Endothelial cell of umbilical vein (primary cell): Measurements from ENCODE around the gene PSMB9. TPM values are rescaled to one million over a fixed set of nuclear protein-coding genes. Genes with fewer than 3 reads are reported as not detected.
"Not testable (repeated sequence)": the region's sequence is repeated elsewhere in the genome, so short reads cannot be mapped to it uniquely, and the experiment has no call there.

ENCODE experiments used
- BruUV-seq: library from RNA; stranded (reverse); fragments of 400-500 nt; replicated peaks from 2 replicates; lab custom pipeline; 2021; lab: Mats Ljungman, UMichigan
- CTCF ChIA-PET: fragments of 300-600, 350-600 bp; sonication (Branson Sonifier 250); formaldehyde crosslinking; loops from one replicate; lab custom pipeline; 2021; ENCODE audit warnings: antibody characterized with exemption, inconsistent platforms; lab: Charles Lee
- POLR2A ChIA-PET: fragments of 300-600, 350-600 bp; sonication (Branson Sonifier 250); formaldehyde crosslinking; loops from one replicate; lab custom pipeline; 2021; ENCODE audit warnings: antibody characterized with exemption, inconsistent platforms; lab: Charles Lee
- DNase-seq: peaks from one replicate; pipeline ENCODE4 v3.0.0-alpha.2; 2011; ENCODE audit warnings: low read depth, low spot score
- FAIRE-seq: peaks from 2 replicates; lab custom pipeline; 2011; peaks lifted over from hg19 to GRCh38; lab: Jason Lieb, UNC
- H2AFZ ChIP-seq: 2 replicates; pipeline ENCODE4 v1.6.0; 2012; ENCODE audit warnings: low read depth, low read length, control low read depth, inconsistent platforms
- H3K27ac ChIP-seq: 2 replicates; pipeline ENCODE4 v1.5.1; 2011; ENCODE audit warnings: low read depth, mild to moderate bottlenecking, control low read depth, low read length, moderate library complexity; ENCODE audit not compliant: insufficient read depth
- H3K27me3 ChIP-seq, 2 experiments: 2 replicates each; pipeline versions ENCODE4 v1.6.0 to v1.6.1; 2011; ENCODE audit warnings: low read length in 2 of 2, mixed read lengths in 1 of 2; ENCODE audit not compliant: control insufficient read depth in 2 of 2, insufficient read depth in 2 of 2
- H3K36me3 ChIP-seq, 2 experiments: 2 replicates in 1 of 2; 3 replicates in 1 of 2; pipeline ENCODE4 v1.5.1; 2011; ENCODE audit warnings: low read length in 2 of 2, mild to moderate bottlenecking in 1 of 2, moderate library complexity in 1 of 2; ENCODE audit not compliant: control insufficient read depth in 2 of 2, insufficient read depth in 2 of 2; ENCODE audit errors: extremely low read depth in 1 of 2
- H3K4me1 ChIP-seq: 3 replicates; pipeline ENCODE4 v1.5.1; 2011; ENCODE audit warnings: mild to moderate bottlenecking, low read length; ENCODE audit not compliant: control insufficient read depth, insufficient read depth; ENCODE audit errors: extremely low read depth
- H3K4me2 ChIP-seq: 2 replicates; pipeline ENCODE4 v1.6.1; 2011; ENCODE audit warnings: low read length, control low read depth, mixed read lengths; ENCODE audit not compliant: insufficient read depth
- H3K4me3 ChIP-seq, 3 experiments: fragments of 200-600 bp in 1 of 3; sonication (generic), shearing (Covaris generic) in 1 of 3; replicated peaks in 1 of 3; 2 replicates each; pipeline ENCODE4 v1.5.1; 2011 to 2016; ENCODE audit warnings: control low read depth in 3 of 3, low read length in 3 of 3, mild to moderate bottlenecking in 2 of 3, inconsistent platforms in 1 of 3, low read depth in 1 of 3, moderate library complexity in 1 of 3; ENCODE audit not compliant: insufficient read depth in 1 of 3
- H3K79me2 ChIP-seq: 2 replicates; pipeline ENCODE4 v1.6.0; 2012; ENCODE audit warnings: low read length, inconsistent platforms; ENCODE audit not compliant: control insufficient read depth, insufficient read depth
- H3K9ac ChIP-seq: replicated peaks from 2 replicates; pipeline ENCODE3; 2011; ENCODE audit warnings: low read length, control low read depth; ENCODE audit not compliant: insufficient read depth; ENCODE audit errors: extremely low read depth
- H3K9me1 ChIP-seq: replicated peaks from 3 replicates; pipeline ENCODE4 v1.6.0; 2011; ENCODE audit warnings: mild to moderate bottlenecking, low read length; ENCODE audit not compliant: control insufficient read depth, insufficient read depth; ENCODE audit errors: extremely low read depth
- H3K9me3 ChIP-seq: replicated peaks from 2 replicates; pipeline ENCODE4 v1.5.1; 2012; ENCODE audit warnings: low read length, inconsistent platforms; ENCODE audit not compliant: control insufficient read depth, insufficient read depth
- H4K20me1 ChIP-seq: replicated peaks from 2 replicates; pipeline ENCODE3; 2011; ENCODE audit warnings: mild to moderate bottlenecking, low read length; ENCODE audit not compliant: control insufficient read depth, insufficient read depth; ENCODE audit errors: extremely low read depth
- EZH2 ChIP-seq: IDR thresholded peaks from 2 replicates; pipeline ENCODE4 v1.6.1; 2012; ENCODE audit warnings: borderline replicate concordance, low read depth, mild to moderate bottlenecking, moderate library complexity, low read length, inconsistent platforms; ENCODE audit not compliant: severe bottlenecking
- GATA2 ChIP-seq: IDR thresholded peaks from 2 replicates; pipeline ENCODE4 v1.7.0; 2011; ENCODE audit warnings: low read depth, mild to moderate bottlenecking, moderate library complexity, mixed read lengths, low read length; ENCODE audit not compliant: insufficient read length, insufficient read depth
- MYC ChIP-seq: IDR thresholded peaks from one replicate; pipeline ENCODE4 v1.6.1; 2011; ENCODE audit warnings: mild to moderate bottlenecking, low read depth, low read length
- dilution Hi-C: fragments of 300-500 bp; cut with MboI; formaldehyde crosslinking; loops from one replicate; pipeline ENCODE4 v1.15.0; 2019; ENCODE audit warnings: low sequenced_read_pairs; ENCODE audit not compliant: extremely low pct_ligation_motif_present
- intact Hi-C: fragments of 100-400 bp; cut with micrococcal nuclease; formaldehyde crosslinking; loops from one replicate; pipeline ENCODE4 v1.10.0; 2022
- polyA plus RNA-seq, 4 experiments: library from polyadenylated mRNA; depleted of rRNA in 3 of 4; stranded (reverse) in 3 of 4; unstranded in 1 of 4; fragments of >200 nt; gene quantifications; 2 replicates each; pipeline versions ENCODE4 v1.2.1 to v1.2.3, GENCODE V29; 2011 to 2012; ENCODE audit warnings: missing spikeins in 1 of 4
- total RNA-seq: library from RNA; stranded (reverse); gene quantifications from 2 replicates; pipeline ENCODE4 v1.2.3, GENCODE V29; 2021
- TF ChIP-seq, protein P1 (sequence below), 2 donors: IDR thresholded peaks; 1 replicate in 1 of 2; 2 replicates in 1 of 2; pipeline ENCODE4 v1.5.1; 2011; ENCODE audit warnings: low read length in 2 of 2, mild to moderate bottlenecking in 2 of 2, moderate library complexity in 2 of 2, control low read depth in 1 of 2, inconsistent platforms in 1 of 2, low read depth in 1 of 2; ENCODE audit not compliant: insufficient read depth in 1 of 2; ENCODE audit errors: extremely low read depth in 1 of 2

Gene PSMB9
- total and polyA plus RNA-seq, 2 donors (not counting 3 experiments of a cell fraction or from before 2014, with no cell fraction given), result 6.3 TPM

DNA sequence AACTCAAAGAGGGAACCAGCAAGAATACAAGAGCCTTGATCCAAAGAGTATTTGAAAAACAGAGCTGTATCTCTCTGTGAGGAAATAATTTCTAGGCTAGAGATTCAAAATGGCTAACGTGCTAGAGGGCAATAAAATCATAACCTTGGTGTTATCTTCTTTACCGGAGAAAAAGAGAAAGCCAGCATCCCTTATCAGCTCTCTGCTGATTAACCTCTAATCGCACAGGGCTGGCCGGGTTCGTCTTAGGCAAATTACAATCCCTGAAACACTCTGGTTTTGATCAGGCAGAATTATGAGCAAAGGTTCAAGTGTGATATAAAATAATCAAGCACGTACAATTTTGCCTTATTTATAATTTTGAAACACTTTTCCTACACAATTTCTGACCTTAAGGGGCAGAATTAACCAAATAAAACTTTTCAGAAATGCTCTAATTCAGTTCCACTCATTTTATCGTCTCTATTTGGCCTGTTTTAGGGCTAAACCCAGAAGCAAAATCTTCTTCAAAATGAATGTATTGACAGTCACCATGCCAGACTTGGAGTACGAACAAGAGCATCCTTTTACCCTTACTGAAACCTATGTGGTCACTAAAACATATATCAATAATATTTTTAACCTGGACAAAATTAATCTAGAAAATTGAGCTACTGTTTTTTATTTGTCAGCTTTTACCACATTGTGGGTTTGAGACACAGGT is 13.7 kb downstream of the PSMB9 start:
- Histone ChIP-seq H4K20me1 (no peaks in the 10 kb centered on the region), H3K4me1 (no peaks in the 10 kb centered on the region), H3K9me3 (no peaks in the 10 kb centered on the region), H2AFZ (no peak overlapping the region), H3K4me2 (no peak overlapping the region), H3K9ac (no peak overlapping the region), H3K27ac (no peak overlapping the region), H3K9me1 (no peaks in the 10 kb centered on the region), H3K27me3 (peaks cover 33 to 58% of the 10 kb centered on the region in 2 experiments), H3K79me2 (no peaks in the 10 kb centered on the region), H3K4me3 (no peak overlapping the region), H3K36me3 (no peaks in the 10 kb centered on the region)
- intact Hi-C loops, result loop anchor here (1.0 to 10.0 kb wide), 7 partner anchors 29 to 453 kb away; partner anchors contain the start of gene TAP2
- BruUV-seq, result no TSS peak
- POLR2A ChIA-PET, result interaction anchor here (0.8 to 1.1 kb wide), 3 partner anchors 29 to 117 kb away, joined by 4 to 8 read pairs (median 4); partner anchors contain the start of gene TAP2
- no peak for FAIRE-seq
- no peak for DNase-seq
- CTCF ChIA-PET, result interaction anchor here (0.5 to 6.1 kb wide), 82 partner anchors 11 to 916 kb away, joined by 3 to 397 read pairs (median 5); partner anchors contain the start of genes DXO, HLA-DMA, HLA-DPB1 and PSMB8
- peak; percentile 26 for TF ChIP-seq EZH2
- TF ChIP-seq GATA2, result no peak
- dilution Hi-C loops, result no loop called here

DNA sequence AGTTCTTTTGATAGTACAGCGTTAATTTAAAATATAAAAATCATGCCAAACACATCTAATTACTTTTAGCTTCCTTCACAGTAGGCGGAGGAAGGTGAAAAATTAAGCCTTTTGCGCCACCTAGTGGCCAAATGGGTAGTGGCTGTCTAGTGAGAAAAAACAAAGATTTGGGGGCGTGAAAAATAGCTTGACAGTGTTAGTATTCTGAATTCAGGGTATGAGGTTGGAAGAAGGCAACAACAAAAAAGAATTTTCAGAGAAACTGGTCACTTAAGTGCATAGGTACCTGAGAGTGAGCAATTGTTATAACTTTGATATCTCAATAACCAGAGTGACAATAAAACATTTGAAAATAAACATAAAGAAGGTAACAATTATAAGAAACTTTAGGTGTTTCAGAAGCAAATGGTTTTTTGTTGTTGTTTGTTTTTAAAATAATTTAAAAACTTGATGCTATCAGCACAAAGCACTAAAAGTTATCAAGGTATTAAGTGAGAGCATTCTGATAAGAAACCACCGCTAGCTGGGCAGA is 14.3 kb downstream of the PSMB9 start:
- H3K4me3 ChIP-seq, result no peak overlapping the region
- H3K36me3 ChIP-seq, result no peaks in the 10 kb centered on the region
- H3K4me1 ChIP-seq, result no peaks in the 10 kb centered on the region
- no TSS peak for BruUV-seq
- no peaks in the 10 kb centered on the region for H3K9me3 ChIP-seq
- ChIA-PET CTCF (interaction anchor here (0.5 to 6.1 kb wide), 86 partner anchors 10 to 917 kb away, joined by 3 to 397 read pairs (median 5); partner anchors contain the start of genes DXO, HLA-DMA, HLA-DPB1 and PSMB8), POLR2A (interaction anchor here (0.8 to 1.1 kb wide), 3 partner anchors 30 to 116 kb away, joined by 4 to 8 read pairs (median 4); partner anchors contain the start of gene TAP2)
- H3K27me3 ChIP-seq, result peaks cover 33 to 58% of the 10 kb centered on the region in 2 experiments
- no peaks in the 10 kb centered on the region for H3K9me1 ChIP-seq
- FAIRE-seq (peak; percentile 78), DNase-seq (peak; percentile 83)
- intact Hi-C loops, result loop anchor here (1.0 to 10.0 kb wide), 7 partner anchors 30 to 454 kb away; partner anchors contain the start of gene TAP2
- no peak overlapping the region for H2AFZ ChIP-seq
- H3K9ac ChIP-seq, result no peak overlapping the region
- no peak overlapping the region for H3K27ac ChIP-seq
- no peak for TF ChIP-seq MYC
- TF ChIP-seq, protein P1, sequence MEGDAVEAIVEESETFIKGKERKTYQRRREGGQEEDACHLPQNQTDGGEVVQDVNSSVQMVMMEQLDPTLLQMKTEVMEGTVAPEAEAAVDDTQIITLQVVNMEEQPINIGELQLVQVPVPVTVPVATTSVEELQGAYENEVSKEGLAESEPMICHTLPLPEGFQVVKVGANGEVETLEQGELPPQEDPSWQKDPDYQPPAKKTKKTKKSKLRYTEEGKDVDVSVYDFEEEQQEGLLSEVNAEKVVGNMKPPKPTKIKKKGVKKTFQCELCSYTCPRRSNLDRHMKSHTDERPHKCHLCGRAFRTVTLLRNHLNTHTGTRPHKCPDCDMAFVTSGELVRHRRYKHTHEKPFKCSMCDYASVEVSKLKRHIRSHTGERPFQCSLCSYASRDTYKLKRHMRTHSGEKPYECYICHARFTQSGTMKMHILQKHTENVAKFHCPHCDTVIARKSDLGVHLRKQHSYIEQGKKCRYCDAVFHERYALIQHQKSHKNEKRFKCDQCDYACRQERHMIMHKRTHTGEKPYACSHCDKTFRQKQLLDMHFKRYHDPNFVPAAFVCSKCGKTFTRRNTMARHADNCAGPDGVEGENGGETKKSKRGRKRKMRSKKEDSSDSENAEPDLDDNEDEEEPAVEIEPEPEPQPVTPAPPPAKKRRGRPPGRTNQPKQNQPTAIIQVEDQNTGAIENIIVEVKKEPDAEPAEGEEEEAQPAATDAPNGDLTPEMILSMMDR (IDR thresholded peaks at IDR 0.05; ENCODE audit: extremely low read depth in 1 of 2, insufficient read depth in 1 of 2, low read depth in 1 of 2, low read length in 2 of 2), result peak; percentile 69 to 72
- H3K79me2 ChIP-seq, result no peaks in the 10 kb centered on the region
- no peaks in the 10 kb centered on the region for H4K20me1 ChIP-seq
- dilution Hi-C loops, result no loop called here
- no peak overlapping the region for H3K4me2 ChIP-seq

DNA sequence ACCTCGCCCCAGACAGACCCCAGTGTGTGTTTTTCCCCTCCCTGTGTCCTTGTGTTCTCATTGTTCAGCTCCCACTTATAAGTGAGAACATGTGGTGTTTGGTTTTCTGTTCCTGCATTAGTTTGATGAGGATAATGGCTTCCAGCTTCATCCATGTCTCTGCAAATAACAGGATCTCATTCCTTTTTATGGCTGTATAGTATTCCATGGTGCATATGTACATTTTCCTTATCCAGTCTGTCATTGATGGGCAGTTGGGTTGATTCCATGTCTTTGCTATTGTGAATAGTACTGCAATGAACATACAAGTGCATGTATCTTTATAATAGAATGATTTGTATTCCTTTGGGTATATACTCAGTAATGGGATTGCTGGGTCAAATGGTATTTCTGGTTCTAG is 20.0 kb downstream of the PSMB9 start:
- H3K9ac ChIP-seq, dilution Hi-C loops, DNase-seq, H3K9me3 ChIP-seq, POLR2A ChIA-PET, H3K27ac ChIP-seq, H4K20me1 ChIP-seq, H3K79me2 ChIP-seq, H3K4me2 ChIP-seq, intact Hi-C loops, H3K36me3 ChIP-seq, FAIRE-seq, BruUV-seq, H2AFZ ChIP-seq, H3K9me1 ChIP-seq, H3K4me3 ChIP-seq, H3K4me1 ChIP-seq: not testable (repeated sequence)
- CTCF ChIA-PET, result interaction anchor here (0.9 to 2.0 kb wide), 4 partner anchors 35 to 111 kb away, joined by 3 to 8 read pairs (median 6); partner anchors contain the start of gene TAP2
- peaks cover 19 to 64% of the 10 kb centered on the region in 2 experiments for H3K27me3 ChIP-seq
